Panc1 (cell line): ENCODE data around the gene MRPL24. TPM values are rescaled to one million over a fixed set of nuclear protein-coding genes. Genes with fewer than 3 reads are reported as not detected.

Source experiments
- ATAC-seq: fragments of 200-7000 bp; cut with Tn5 transposase; 2 replicates; pipeline ENCODE4 v1.9.1; 2020; ENCODE audit warnings: mild to moderate bottlenecking, moderate library complexity
- BruUV-seq: library from RNA; stranded (reverse); fragments of 400-500 nt; replicated peaks from 2 replicates; lab custom pipeline; 2021; lab: Mats Ljungman, UMichigan
- CTCF ChIA-PET: fragments of 300-600 bp; sonication (Branson Sonifier 250); formaldehyde crosslinking; loops from one replicate; lab custom pipeline; 2022; ENCODE audit warnings: antibody characterized with exemption; lab: Charles Lee
- POLR2A ChIA-PET: fragments of 300-600 bp; sonication (Branson Sonifier 250); formaldehyde crosslinking; loops from one replicate; lab custom pipeline; 2022; ENCODE audit warnings: antibody characterized with exemption; lab: Charles Lee
- DNase-seq: peaks from one replicate; pipeline ENCODE4 v3.0.0-alpha.2; 2010; ENCODE audit warnings: low read depth, low spot score
- H3K27ac ChIP-seq: 2 replicates; pipeline ENCODE4 v1.5.1; 2011; ENCODE audit warnings: mild to moderate bottlenecking, low read length, inconsistent platforms
- H3K27me3 ChIP-seq: fragments of 200-500 bp; sonication (Bioruptor generic); 2 replicates; pipeline ENCODE4 v1.6.0; 2014; ENCODE audit warnings: low read length, inconsistent platforms; ENCODE audit not compliant: control insufficient read depth, insufficient read depth
- H3K36me3 ChIP-seq: fragments of 200-500 bp; sonication (Bioruptor generic); 2 replicates; pipeline ENCODE4 v1.5.1; 2014; ENCODE audit warnings: inconsistent platforms, mild to moderate bottlenecking, low read length, moderate library complexity; ENCODE audit not compliant: control insufficient read depth, insufficient read depth
- H3K4me1 ChIP-seq: 2 replicates; pipeline ENCODE4 v1.5.1; 2011; ENCODE audit warnings: inconsistent platforms, mild to moderate bottlenecking, low read length, moderate library complexity; ENCODE audit not compliant: control insufficient read depth, insufficient read depth
- H3K4me3 ChIP-seq, 2 experiments: 2 replicates each; pipeline ENCODE4 v1.5.1; 2011 to 2012; ENCODE audit warnings: low read depth in 2 of 2, low read length in 2 of 2, mild to moderate bottlenecking in 2 of 2, inconsistent platforms in 1 of 2, moderate library complexity in 1 of 2
- H3K9me3 ChIP-seq: fragments of 200-500 bp; sonication (Bioruptor generic); 2 replicates; pipeline ENCODE4 v1.5.1; 2014; ENCODE audit warnings: low read depth, mild to moderate bottlenecking, inconsistent platforms, low read length, moderate library complexity; ENCODE audit not compliant: control insufficient read depth, insufficient read depth
- POLR2AphosphoS5 ChIP-seq: IDR thresholded peaks from 2 replicates; pipeline ENCODE4 v1.6.1; 2012; ENCODE audit warnings: mild to moderate bottlenecking, low read depth, low read length, moderate library complexity
- SIN3A ChIP-seq: IDR thresholded peaks from 2 replicates; pipeline ENCODE4 v1.6.1; 2012; ENCODE audit warnings: low read depth, mild to moderate bottlenecking, low read length, moderate library complexity, borderline replicate concordance; ENCODE audit not compliant: insufficient read depth
- TCF7L2 ChIP-seq: IDR thresholded peaks from 2 replicates; pipeline ENCODE4 v1.6.1; 2011; ENCODE audit warnings: mild to moderate bottlenecking, low read depth, low read length, inconsistent platforms
- in situ Hi-C: cut with HindIII; loops from 2 replicates; pipeline ENCODE4 v1.10.0; 2016; ENCODE audit warnings: low sequenced_read_pairs, low pct_unique_long_range_greater_than_20kb
- intact Hi-C: fragments of 100-400 bp; cut with micrococcal nuclease; formaldehyde crosslinking; loops from one replicate; pipeline ENCODE4 v1.10.0; 2022; ENCODE audit not compliant: unreplicated experiment
- total RNA-seq: library from RNA; stranded (reverse); gene quantifications from one replicate; pipeline ENCODE4 v1.2.1, GENCODE V29; 2021; ENCODE audit not compliant: unreplicated experiment
- TF ChIP-seq, protein P1 (sequence below): fragments of 450-650 bp; IDR thresholded peaks from 2 replicates; pipeline ENCODE4 v1.5.1; 2017; ENCODE audit warnings: mild to moderate bottlenecking
- TF ChIP-seq, protein P2 (sequence below), 2 experiments: IDR thresholded peaks; 2 replicates each; pipeline ENCODE4 v1.6.1; 2011 to 2012; ENCODE audit warnings: low read depth in 2 of 2, control low read depth in 1 of 2, low read length in 1 of 2, mild to moderate bottlenecking in 1 of 2, moderate library complexity in 1 of 2; ENCODE audit not compliant: insufficient read depth in 1 of 2

The MRPL24 gene
- total RNA-seq, 1 experiment from 2014 or later: 80.4 TPM

DNA sequence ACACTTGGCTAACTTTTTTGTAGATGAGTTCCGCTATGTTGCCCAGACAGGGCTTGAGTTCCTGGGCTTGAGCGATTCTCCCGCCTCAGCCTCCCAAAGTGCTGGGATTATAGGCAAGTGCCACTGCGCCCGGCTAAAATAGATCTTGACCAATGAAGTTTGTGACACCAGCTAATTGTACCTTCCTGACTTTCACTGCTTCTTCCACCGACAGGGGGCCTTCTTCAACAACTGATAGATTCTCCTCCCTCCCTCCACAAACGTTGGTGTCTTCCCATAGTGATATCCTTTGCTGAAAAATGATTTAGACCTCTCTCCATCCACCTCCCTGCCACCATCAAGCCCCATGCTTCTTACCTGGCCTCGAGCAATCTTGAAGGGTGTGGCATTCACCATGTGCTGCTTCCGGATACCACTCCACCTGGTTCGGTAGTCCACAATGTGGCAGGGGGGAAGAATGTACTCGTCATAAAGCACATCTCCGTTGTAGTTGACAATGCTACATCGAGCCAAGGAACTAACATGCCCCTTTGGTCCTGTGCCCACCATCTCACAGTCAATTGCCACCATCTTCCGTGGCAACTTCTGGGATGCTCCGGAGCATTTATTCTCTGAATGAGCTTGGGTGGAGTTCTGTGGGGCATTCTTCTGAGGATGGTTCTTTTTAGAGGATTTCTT, 14.2 kb downstream of the MRPL24 start:
- BruUV-seq: no TSS peak
- H3K4me1 ChIP-seq: peaks cover 24% of the 10 kb centered on the region
- in situ Hi-C loops: no loop called here
- no peaks in the 10 kb centered on the region for H3K27me3 ChIP-seq
- peaks cover 17% of the 10 kb centered on the region for H3K36me3 ChIP-seq
- no peaks in the 10 kb centered on the region for H3K9me3 ChIP-seq
- intact Hi-C loops: loop anchor here (1.0 to 2.0 kb wide), 2 partner anchors 37 to 132 kb away; partner anchors contain the start of gene INSRR
- ATAC-seq: peak; percentile 22; the same call in 1 of the 2 replicates
- ChIA-PET POLR2A (interaction anchor here (0.6 to 1.6 kb wide), 3 partner anchors 30 to 50 kb away, joined by 3 to 12 read pairs (median 8); no protein-coding TSS in a partner anchor), CTCF (interaction anchor here (0.6 to 2.8 kb wide), 26 partner anchors 11 to 201 kb away, joined by 3 to 118 read pairs (median 4); partner anchors contain the start of genes CRABP2, INSRR, IQGAP3 and MRPL24)
- H3K27ac ChIP-seq: peak overlapping the region; percentile 97
- no peak for DNase-seq
- peak overlapping the region; percentile 87 to 99 for H3K4me3 ChIP-seq
- TF ChIP-seq SIN3A: no peak
- TF ChIP-seq, protein P1, sequence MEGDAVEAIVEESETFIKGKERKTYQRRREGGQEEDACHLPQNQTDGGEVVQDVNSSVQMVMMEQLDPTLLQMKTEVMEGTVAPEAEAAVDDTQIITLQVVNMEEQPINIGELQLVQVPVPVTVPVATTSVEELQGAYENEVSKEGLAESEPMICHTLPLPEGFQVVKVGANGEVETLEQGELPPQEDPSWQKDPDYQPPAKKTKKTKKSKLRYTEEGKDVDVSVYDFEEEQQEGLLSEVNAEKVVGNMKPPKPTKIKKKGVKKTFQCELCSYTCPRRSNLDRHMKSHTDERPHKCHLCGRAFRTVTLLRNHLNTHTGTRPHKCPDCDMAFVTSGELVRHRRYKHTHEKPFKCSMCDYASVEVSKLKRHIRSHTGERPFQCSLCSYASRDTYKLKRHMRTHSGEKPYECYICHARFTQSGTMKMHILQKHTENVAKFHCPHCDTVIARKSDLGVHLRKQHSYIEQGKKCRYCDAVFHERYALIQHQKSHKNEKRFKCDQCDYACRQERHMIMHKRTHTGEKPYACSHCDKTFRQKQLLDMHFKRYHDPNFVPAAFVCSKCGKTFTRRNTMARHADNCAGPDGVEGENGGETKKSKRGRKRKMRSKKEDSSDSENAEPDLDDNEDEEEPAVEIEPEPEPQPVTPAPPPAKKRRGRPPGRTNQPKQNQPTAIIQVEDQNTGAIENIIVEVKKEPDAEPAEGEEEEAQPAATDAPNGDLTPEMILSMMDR: peak; percentile 60

DNA sequence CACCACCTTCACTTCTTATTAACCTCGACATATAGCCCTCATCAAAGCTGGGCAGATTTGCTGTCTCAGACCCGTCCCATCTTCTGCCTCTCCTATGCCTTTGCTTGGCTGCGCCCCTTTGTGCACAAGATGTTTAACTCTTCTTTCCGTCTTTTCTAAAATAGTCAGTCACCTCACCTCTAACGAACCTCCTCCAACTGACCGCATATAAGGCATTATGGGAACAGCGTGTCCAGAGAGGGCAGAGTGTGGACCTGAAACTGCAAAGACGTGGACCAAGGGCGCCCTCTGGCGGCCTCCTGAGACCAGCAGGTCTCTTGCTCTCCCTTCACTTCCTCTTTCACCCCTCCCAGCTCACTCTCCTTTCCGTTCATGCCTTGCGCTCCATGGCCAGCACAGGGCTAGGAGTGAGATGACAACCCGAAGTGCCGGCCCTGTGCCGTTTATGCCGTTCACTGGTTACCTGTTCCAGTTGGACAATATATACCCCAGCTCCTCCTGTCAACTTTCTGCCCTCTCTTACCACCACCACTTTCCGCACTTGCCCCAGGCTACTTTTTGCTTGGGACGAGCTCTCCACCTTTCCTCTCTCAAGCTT, 15.1 kb downstream of the MRPL24 start:
- intact Hi-C loops (loop anchor here (1.0 to 2.0 kb wide), 2 partner anchors 36 to 133 kb away; partner anchors contain the start of gene INSRR), in situ Hi-C loops (no loop called here)
- Histone ChIP-seq H3K27me3 (no peaks in the 10 kb centered on the region), H3K4me3 (peak overlapping the region; percentile 87 to 99), H3K4me1 (peaks cover 33% of the 10 kb centered on the region), H3K9me3 (no peaks in the 10 kb centered on the region), H3K36me3 (peaks cover 19% of the 10 kb centered on the region), H3K27ac (peak overlapping the region; percentile 87)
- POLR2A ChIA-PET: interaction anchor here (0.6 to 1.6 kb wide), 3 partner anchors 20 to 43 kb away, joined by 3 to 12 read pairs (median 5); partner anchors contain the start of gene CRABP2
- ATAC-seq (peak; percentile 78), DNase-seq (peak; percentile 77)
- no TSS peak for BruUV-seq
- TF ChIP-seq, protein P1: peak; percentile 91
- TF ChIP-seq, protein P2, sequence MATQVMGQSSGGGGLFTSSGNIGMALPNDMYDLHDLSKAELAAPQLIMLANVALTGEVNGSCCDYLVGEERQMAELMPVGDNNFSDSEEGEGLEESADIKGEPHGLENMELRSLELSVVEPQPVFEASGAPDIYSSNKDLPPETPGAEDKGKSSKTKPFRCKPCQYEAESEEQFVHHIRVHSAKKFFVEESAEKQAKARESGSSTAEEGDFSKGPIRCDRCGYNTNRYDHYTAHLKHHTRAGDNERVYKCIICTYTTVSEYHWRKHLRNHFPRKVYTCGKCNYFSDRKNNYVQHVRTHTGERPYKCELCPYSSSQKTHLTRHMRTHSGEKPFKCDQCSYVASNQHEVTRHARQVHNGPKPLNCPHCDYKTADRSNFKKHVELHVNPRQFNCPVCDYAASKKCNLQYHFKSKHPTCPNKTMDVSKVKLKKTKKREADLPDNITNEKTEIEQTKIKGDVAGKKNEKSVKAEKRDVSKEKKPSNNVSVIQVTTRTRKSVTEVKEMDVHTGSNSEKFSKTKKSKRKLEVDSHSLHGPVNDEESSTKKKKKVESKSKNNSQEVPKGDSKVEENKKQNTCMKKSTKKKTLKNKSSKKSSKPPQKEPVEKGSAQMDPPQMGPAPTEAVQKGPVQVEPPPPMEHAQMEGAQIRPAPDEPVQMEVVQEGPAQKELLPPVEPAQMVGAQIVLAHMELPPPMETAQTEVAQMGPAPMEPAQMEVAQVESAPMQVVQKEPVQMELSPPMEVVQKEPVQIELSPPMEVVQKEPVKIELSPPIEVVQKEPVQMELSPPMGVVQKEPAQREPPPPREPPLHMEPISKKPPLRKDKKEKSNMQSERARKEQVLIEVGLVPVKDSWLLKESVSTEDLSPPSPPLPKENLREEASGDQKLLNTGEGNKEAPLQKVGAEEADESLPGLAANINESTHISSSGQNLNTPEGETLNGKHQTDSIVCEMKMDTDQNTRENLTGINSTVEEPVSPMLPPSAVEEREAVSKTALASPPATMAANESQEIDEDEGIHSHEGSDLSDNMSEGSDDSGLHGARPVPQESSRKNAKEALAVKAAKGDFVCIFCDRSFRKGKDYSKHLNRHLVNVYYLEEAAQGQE (IDR thresholded peaks at IDR 0.05; ENCODE audit: insufficient read depth in 1 of 2, low read depth in 2 of 2, low read length in 1 of 2): no peak
- TF ChIP-seq TCF7L2 (peak; percentile 21; the same call in 1 of the 2 replicates), SIN3A (0 out of 2 replicates have a peak, but pooled peaks have one; percentile 58), POLR2AphosphoS5 (peak; percentile 62; the same call in 1 of the 2 replicates)
- CTCF ChIA-PET: interaction anchor here (0.5 to 2.8 kb wide), 28 partner anchors 10 to 202 kb away, joined by 3 to 118 read pairs (median 4); partner anchors contain the start of genes CRABP2, INSRR, IQGAP3 and NTRK1
